ENCODE results near the gene GNAI1. TPM values are rescaled to one million over a fixed set of nuclear protein-coding genes. Genes with fewer than 3 reads are reported as not detected.

Gene GNAI1
- total RNA-seq, 2 donors from 2014 or later: 21.5 to 27.0 TPM

GRCh38 chr7:80095545-80095944 is 39.1 kb upstream of the GNAI1 start:
- Histone ChIP-seq H3K27me3 (ENCODE audit: control insufficient read depth, insufficient read depth, low read length, poor library complexity, severe bottlenecking) (no peaks in the 10 kb centered on the region), H3K9me3 (ENCODE audit: control insufficient read depth, low read length) (no peaks in the 10 kb centered on the region), H3K36me3 (ENCODE audit: control insufficient read depth, insufficient read depth, low read length) (no peaks in the 10 kb centered on the region), H3K27ac (ENCODE audit: low read depth, low read length) (no peak overlapping the region), H3K4me3 (ENCODE audit: low read length) (no peak overlapping the region), H3K9ac (ENCODE audit: extremely low read depth, low read length, poor library complexity, severe bottlenecking) (no peak overlapping the region), H3K4me1 (ENCODE audit: control insufficient read depth, insufficient read depth, low read length) (peaks cover 4% of the 10 kb centered on the region)
- no peak overlapping the region for H3K27ac Mint-ChIP-seq
- H3K4me3 Mint-ChIP-seq: no peak overlapping the region
- DNase-seq: no peak
- peak; percentile 72 for TF ChIP-seq CTCF (conservative IDR thresholded peaks at IDR 0.05)
- no peaks in the 10 kb centered on the region for H3K27me3 Mint-ChIP-seq (ENCODE audit: insufficient read depth)
- H3K4me1 Mint-ChIP-seq: peaks cover 2% of the 10 kb centered on the region
- 78% methylated on average over 1 of the region's 1 CpG; no CpG with 5 or more reads in 1 of the 2 experiments for WGBS, 2 experiments (ENCODE audit: insufficient coverage in 1 of 2, insufficient read length in 1 of 2)
- H3K36me3 Mint-ChIP-seq (ENCODE audit: low read depth): no peaks in the 10 kb centered on the region
- no peaks in the 10 kb centered on the region for H3K9me3 Mint-ChIP-seq

- Histone ChIP-seq H3K9ac (ENCODE audit: extremely low read depth, low read length, poor library complexity, severe bottlenecking) (no peak overlapping the region), H3K4me1 (ENCODE audit: control insufficient read depth, insufficient read depth, low read length) (peaks cover 4% of the 10 kb centered on the region), H3K4me3 (ENCODE audit: low read length) (no peak overlapping the region), H3K27ac (ENCODE audit: low read depth, low read length) (no peak overlapping the region), H3K27me3 (ENCODE audit: control insufficient read depth, insufficient read depth, low read length, poor library complexity, severe bottlenecking) (no peaks in the 10 kb centered on the region), H3K36me3 (ENCODE audit: control insufficient read depth, insufficient read depth, low read length) (no peaks in the 10 kb centered on the region), H3K9me3 (ENCODE audit: control insufficient read depth, low read length) (no peaks in the 10 kb centered on the region)
- Mint-ChIP-seq H3K36me3 (ENCODE audit: low read depth) (no peaks in the 10 kb centered on the region), H3K4me1 (peaks cover 2% of the 10 kb centered on the region), H3K4me3 (no peak overlapping the region), H3K9me3 (no peaks in the 10 kb centered on the region), H3K27ac (no peak overlapping the region), H3K27me3 (ENCODE audit: insufficient read depth) (no peaks in the 10 kb centered on the region)
- no peak for TF ChIP-seq CTCF (conservative IDR thresholded peaks at IDR 0.05)
- DNase-seq: no peak
- 93% methylated on average over 2 of the region's 2 CpGs; no CpG with 5 or more reads in 1 of the 2 experiments for WGBS, 2 experiments (ENCODE audit: insufficient coverage in 1 of 2, insufficient read length in 1 of 2)
These were observed 36.9 kb upstream of the GNAI1 start for GRCh38 chr7:80097756-80098155.

GRCh38 chr7:80098795-80099194 is 35.8 kb upstream of the GNAI1 start:
- no peak overlapping the region for H3K27ac Mint-ChIP-seq
- DNase-seq: peak; percentile 67

More at GRCh38 chr7:80098795-80099194, 35.8 kb upstream of the GNAI1 start:
- H3K27me3 ChIP-seq (ENCODE audit: control insufficient read depth, insufficient read depth, low read length, poor library complexity, severe bottlenecking): no peaks in the 10 kb centered on the region
- H3K36me3 ChIP-seq (ENCODE audit: control insufficient read depth, insufficient read depth, low read length): no peaks in the 10 kb centered on the region
- no peak overlapping the region for H3K9ac ChIP-seq (ENCODE audit: extremely low read depth, low read length, poor library complexity, severe bottlenecking)
- TF ChIP-seq CTCF (conservative IDR thresholded peaks at IDR 0.05): peak; percentile 64
- no peak overlapping the region for H3K4me3 Mint-ChIP-seq
- H3K36me3 Mint-ChIP-seq (ENCODE audit: low read depth): no peaks in the 10 kb centered on the region
- H3K4me1 ChIP-seq (ENCODE audit: control insufficient read depth, insufficient read depth, low read length): peaks cover 4% of the 10 kb centered on the region
- WGBS, 2 experiments (ENCODE audit: insufficient coverage in 1 of 2, insufficient read length in 1 of 2): 92 to 98% methylated on average over 6 of the region's 6 CpGs
- no peaks in the 10 kb centered on the region for H3K9me3 ChIP-seq (ENCODE audit: control insufficient read depth, low read length)
- peaks cover 2% of the 10 kb centered on the region for H3K4me1 Mint-ChIP-seq
- H3K27me3 Mint-ChIP-seq (ENCODE audit: insufficient read depth): no peaks in the 10 kb centered on the region
- H3K4me3 ChIP-seq (ENCODE audit: low read length): no peak overlapping the region
- H3K9me3 Mint-ChIP-seq: no peaks in the 10 kb centered on the region
- no peak overlapping the region for H3K27ac ChIP-seq (ENCODE audit: low read depth, low read length)
